Activated naive CD4-positive, alpha-beta T cell treated with anti-CD3 and anti-CD28 coated beads, Interleukin-2, amount 50 U/mL, for 72 hours (primary cell): ENCODE results near the gene CMPK2. TPM values are rescaled to one million over a fixed set of nuclear protein-coding genes. Genes with fewer than 3 reads are reported as not detected.
"Not testable (repeated sequence)": the region's sequence is repeated elsewhere in the genome, so short reads cannot be mapped to it uniquely, and the experiment has no call there.

Experiments
- ATAC-seq, 2 donors: fragments of 150-1000 bp; cut with Tn5 transposase; 2 replicates each; pipeline ENCODE4 v1.10.0; 2021; ENCODE audit warnings: mild to moderate bottlenecking in 2 of 2, moderate library complexity in 2 of 2
- DNase-seq, 2 donors: peaks; one replicate each; pipeline ENCODE4 v3.0.0; 2021 to 2022; ENCODE audit warnings: low spot score in 2 of 2
- H3K27ac Mint-ChIP-seq, 2 donors: one replicate each; pipeline ENCODE4 v1.8.0; 2022; ENCODE audit warnings: mild to moderate bottlenecking in 2 of 2, mixed read lengths in 2 of 2
- H3K36me3 Mint-ChIP-seq, 2 donors: one replicate each; pipeline ENCODE4 v1.8.0; 2022; ENCODE audit warnings: mixed read lengths in 2 of 2
- H3K9me3 Mint-ChIP-seq, 2 donors: one replicate each; pipeline ENCODE4 v1.8.0; 2022; ENCODE audit warnings: mixed read lengths in 2 of 2
- total RNA-seq, 2 donors: library from RNA; stranded (reverse); gene quantifications; one replicate each; pipeline ENCODE4 v1.2.3, GENCODE V29; 2022

CMPK2 gene
- total RNA-seq, result 10 to 100 TPM in 1 of 2 donors, 1 to 10 TPM in 1; 1.6 to 13.6 TPM

GRCh38 chr2:6865346-6866274 lies at the start of gene CMPK2:
Gene CMPK2, minus strand, starts transcription at chr2:6865907. Its CDS starts 211 bp downstream, at chr2:6865696.
- peak within 1 kb of the TSS; percentile 90 to 96 for H3K27ac Mint-ChIP-seq
- peaks cover 21 to 25% of the 10 kb centered on the region in 2 donors for H3K36me3 Mint-ChIP-seq
- peaks cover under 1 to 19% of the 10 kb centered on the region in 2 donors for H3K9me3 Mint-ChIP-seq
- ATAC-seq, result peak; percentile 88
- peak; percentile 81 to 86 for DNase-seq

GRCh38 chr2:6915399-6915798 lies 49.7 kb upstream of the CMPK2 start:
- Mint-ChIP-seq H3K36me3 (peaks cover 44 to 48% of the 10 kb centered on the region in 2 donors), H3K27ac (peak overlapping the region in 1 of 2 donors; percentile 97), H3K9me3 (peaks cover 0 to 6% of the 10 kb centered on the region in 2 donors)
- no peak for ATAC-seq
- DNase-seq, result no peak

GRCh38 chr2:6914828-6915227 lies 49.1 kb upstream of the CMPK2 start:
- DNase-seq (no peak), ATAC-seq (peak in 1 of 2 donors; percentile 58)
- H3K36me3 Mint-ChIP-seq, result peaks cover 49 to 50% of the 10 kb centered on the region in 2 donors
- H3K9me3 Mint-ChIP-seq, result peaks cover 0 to 10% of the 10 kb centered on the region in 2 donors
- peak overlapping the region; percentile 73 to 97 for H3K27ac Mint-ChIP-seq

- Mint-ChIP-seq H3K27ac (peak overlapping the region; percentile 97 to 98), H3K36me3 (peaks cover 51 to 53% of the 10 kb centered on the region in 2 donors), H3K9me3 (peaks cover 0 to 15% of the 10 kb centered on the region in 2 donors)
- DNase-seq (peak in 1 of 2 donors; percentile 51), ATAC-seq (peak; percentile 38 to 41)
Measured at GRCh38 chr2:6913415-6914157, 47.9 kb upstream of the CMPK2 start.

- DNase-seq, result no peak
- Mint-ChIP-seq H3K27ac (peak overlapping the region; percentile 96 to 97), H3K36me3 (peaks cover 69 to 71% of the 10 kb centered on the region in 2 donors), H3K9me3 (peaks cover 7 to 24% of the 10 kb centered on the region in 2 donors)
- no peak for ATAC-seq
Measured at GRCh38 chr2:6911721-6912120, 46.0 kb upstream of the CMPK2 start.

- ATAC-seq (peak; percentile 46 to 60), DNase-seq (no peak)
- H3K9me3 Mint-ChIP-seq, result peaks cover 7 to 24% of the 10 kb centered on the region in 2 donors
- H3K27ac Mint-ChIP-seq, result peak overlapping the region; percentile 96 to 97
- H3K36me3 Mint-ChIP-seq, result peaks cover 74 to 85% of the 10 kb centered on the region in 2 donors
Measured at GRCh38 chr2:6909431-6910385, 44.0 kb upstream of the CMPK2 start.

- DNase-seq (no peak), ATAC-seq (peak; percentile 4 to 9)
- Mint-ChIP-seq H3K27ac (peak overlapping the region; percentile 96 to 97), H3K36me3 (peaks cover 77 to 86% of the 10 kb centered on the region in 2 donors), H3K9me3 (peaks cover 11 to 28% of the 10 kb centered on the region in 2 donors)
Measured at GRCh38 chr2:6908291-6908690, 42.6 kb upstream of the CMPK2 start.

- peaks cover 29 to 38% of the 10 kb centered on the region in 2 donors for H3K9me3 Mint-ChIP-seq
- peak; percentile 80 to 82 for ATAC-seq
Measured at GRCh38 chr2:6906165-6906741, 40.5 kb upstream of the CMPK2 start.

GRCh38 chr2:6905668-6906067 lies 40.0 kb upstream of the CMPK2 start:
- peaks cover 35 to 36% of the 10 kb centered on the region in 2 donors for H3K9me3 Mint-ChIP-seq
- ATAC-seq (no peak), DNase-seq (no peak)
- peak overlapping the region in 1 of 2 donors; percentile 97 for H3K27ac Mint-ChIP-seq
- H3K36me3 Mint-ChIP-seq, result peaks cover 73 to 91% of the 10 kb centered on the region in 2 donors

More at GRCh38 chr2:6906165-6906741, 40.5 kb upstream of the CMPK2 start:
- DNase-seq, result no peak
- Mint-ChIP-seq H3K36me3 (peaks cover 78 to 91% of the 10 kb centered on the region in 2 donors), H3K27ac (peak overlapping the region; percentile 96 to 97)

GRCh38 chr2:6902581-6902980 lies 36.9 kb upstream of the CMPK2 start:
- not testable (repeated sequence) for ATAC-seq, H3K27ac Mint-ChIP-seq, DNase-seq
- peaks cover 22 to 38% of the 10 kb centered on the region in 2 donors for H3K9me3 Mint-ChIP-seq
- H3K36me3 Mint-ChIP-seq, result peaks cover 42 to 75% of the 10 kb centered on the region in 2 donors

- H3K9me3 Mint-ChIP-seq, result peaks cover 9 to 19% of the 10 kb centered on the region in 2 donors
- ATAC-seq (peak; percentile 37 to 50), DNase-seq (no peak)
- peak overlapping the region in 1 of 2 donors; percentile 89 for H3K27ac Mint-ChIP-seq
- H3K36me3 Mint-ChIP-seq, result peaks cover 9 to 29% of the 10 kb centered on the region in 2 donors
Measured at GRCh38 chr2:6896930-6897759, 31.4 kb upstream of the CMPK2 start.

- Mint-ChIP-seq H3K9me3 (no peaks in the 10 kb centered on the region), H3K36me3 (no peaks in the 10 kb centered on the region), H3K27ac (no peak overlapping the region)
- DNase-seq (no peak), ATAC-seq (no peak)
Measured at GRCh38 chr2:6893876-6894482, 28.3 kb upstream of the CMPK2 start.

- DNase-seq (no peak), ATAC-seq (no peak)
- H3K27ac Mint-ChIP-seq, result no peak overlapping the region
- no peaks in the 10 kb centered on the region for H3K9me3 Mint-ChIP-seq
- H3K36me3 Mint-ChIP-seq, result no peaks in the 10 kb centered on the region
Measured at GRCh38 chr2:6888724-6889123, 23.0 kb upstream of the CMPK2 start.

- no peak overlapping the region for H3K27ac Mint-ChIP-seq
- ATAC-seq, result no peak
- H3K36me3 Mint-ChIP-seq, result no peaks in the 10 kb centered on the region
- no peak for DNase-seq
- H3K9me3 Mint-ChIP-seq, result no peaks in the 10 kb centered on the region
Measured at GRCh38 chr2:6887751-6888192, 22.1 kb upstream of the CMPK2 start.
